Measurements from ENCODE around the gene SLC35A2.
A peak's percentile ranks its signal among the peaks of the same experiment; 100 is the strongest.

Gene SLC35A2

DNA sequence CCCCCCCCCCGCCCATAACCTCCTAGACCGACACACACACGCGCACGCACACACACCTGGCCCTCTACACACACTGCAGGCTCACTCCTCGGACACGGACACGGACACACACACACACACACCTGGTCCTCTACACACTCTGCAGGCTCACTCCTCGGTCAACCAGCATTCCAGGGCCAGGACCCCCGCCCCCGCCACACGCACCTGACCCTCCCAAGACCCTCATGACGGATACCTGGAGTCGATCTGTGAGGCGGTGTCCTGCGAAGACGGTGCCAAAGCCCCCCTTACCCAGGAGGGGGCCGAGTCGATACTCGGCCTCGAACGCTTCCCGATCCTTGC is 6.8 kb upstream of the SLC35A2 start:
- Mint-ChIP-seq H3K4me1 (ENCODE audit: low read depth) (peaks cover 35% of the 10 kb centered on the region), H3K4me3 (peak overlapping the region; percentile 98), H3K36me3 (ENCODE audit: low read depth) (peaks cover 61% of the 10 kb centered on the region), H3K9me3 (no peaks in the 10 kb centered on the region), H3K27ac (peak overlapping the region; percentile 95), H3K27me3 (ENCODE audit: low read depth) (no peaks in the 10 kb centered on the region)

DNA sequence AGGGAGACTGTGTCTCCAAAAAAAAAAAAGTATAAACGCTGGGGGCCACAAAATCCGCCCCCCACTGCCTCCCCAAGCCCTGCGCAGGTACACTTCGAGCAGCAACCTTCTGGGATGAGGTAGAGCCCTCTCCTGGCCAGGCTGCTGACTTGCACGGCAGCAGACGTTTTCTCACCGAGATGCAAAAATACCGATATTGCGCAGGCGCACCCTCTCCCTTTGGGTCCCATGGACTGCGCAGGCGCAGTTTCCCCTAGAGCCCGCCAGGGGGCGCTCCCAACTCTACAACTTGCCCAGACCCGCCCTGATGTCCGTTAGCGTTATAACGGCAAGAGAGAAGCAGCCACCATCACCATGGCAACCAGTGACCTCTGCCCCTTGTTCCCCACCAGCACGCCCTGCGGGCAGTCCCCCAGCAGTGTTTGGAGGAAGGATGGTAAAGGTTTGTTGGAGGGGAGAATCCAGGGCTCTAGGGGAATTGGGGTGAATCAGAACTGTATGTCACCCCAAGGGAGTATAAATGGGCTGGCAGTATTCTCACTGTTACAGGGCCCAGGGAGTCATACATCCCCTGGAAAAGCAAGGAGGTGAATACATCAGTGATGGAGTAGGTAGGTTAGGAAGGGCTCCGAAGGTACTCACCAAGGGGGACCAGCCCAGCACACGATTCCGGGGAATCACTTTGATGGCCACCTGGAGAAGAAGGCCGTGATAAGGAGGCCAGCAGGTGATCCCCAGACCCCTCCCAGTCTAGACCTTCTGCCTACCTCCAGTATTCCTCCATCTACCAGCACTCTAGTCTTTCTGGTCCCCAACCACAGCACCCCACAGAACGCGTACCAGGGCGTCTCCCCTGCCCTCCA is 5.9 kb upstream of the SLC35A2 start:
- H3K4me1 Mint-ChIP-seq (ENCODE audit: low read depth) = peaks cover 33% of the 10 kb centered on the region
- peak overlapping the region; percentile 98 for H3K4me3 Mint-ChIP-seq
- H3K27ac Mint-ChIP-seq = peak overlapping the region; percentile 96

GRCh38 chrX:48914593-48915493 is 3.4 kb upstream of the SLC35A2 start:
- Mint-ChIP-seq H3K36me3 (ENCODE audit: low read depth) (peaks cover 59% of the 10 kb centered on the region), H3K9me3 (no peaks in the 10 kb centered on the region), H3K27ac (peak overlapping the region; percentile 31), H3K27me3 (ENCODE audit: low read depth) (no peaks in the 10 kb centered on the region), H3K4me1 (ENCODE audit: low read depth) (peaks cover 37% of the 10 kb centered on the region), H3K4me3 (peak overlapping the region; percentile 98)

More for the DNA sequence above, 5.9 kb upstream of the SLC35A2 start:
- H3K9me3 Mint-ChIP-seq = no peaks in the 10 kb centered on the region
- H3K36me3 Mint-ChIP-seq (ENCODE audit: low read depth) = peaks cover 60% of the 10 kb centered on the region
- no peaks in the 10 kb centered on the region for H3K27me3 Mint-ChIP-seq (ENCODE audit: low read depth)

DNA sequence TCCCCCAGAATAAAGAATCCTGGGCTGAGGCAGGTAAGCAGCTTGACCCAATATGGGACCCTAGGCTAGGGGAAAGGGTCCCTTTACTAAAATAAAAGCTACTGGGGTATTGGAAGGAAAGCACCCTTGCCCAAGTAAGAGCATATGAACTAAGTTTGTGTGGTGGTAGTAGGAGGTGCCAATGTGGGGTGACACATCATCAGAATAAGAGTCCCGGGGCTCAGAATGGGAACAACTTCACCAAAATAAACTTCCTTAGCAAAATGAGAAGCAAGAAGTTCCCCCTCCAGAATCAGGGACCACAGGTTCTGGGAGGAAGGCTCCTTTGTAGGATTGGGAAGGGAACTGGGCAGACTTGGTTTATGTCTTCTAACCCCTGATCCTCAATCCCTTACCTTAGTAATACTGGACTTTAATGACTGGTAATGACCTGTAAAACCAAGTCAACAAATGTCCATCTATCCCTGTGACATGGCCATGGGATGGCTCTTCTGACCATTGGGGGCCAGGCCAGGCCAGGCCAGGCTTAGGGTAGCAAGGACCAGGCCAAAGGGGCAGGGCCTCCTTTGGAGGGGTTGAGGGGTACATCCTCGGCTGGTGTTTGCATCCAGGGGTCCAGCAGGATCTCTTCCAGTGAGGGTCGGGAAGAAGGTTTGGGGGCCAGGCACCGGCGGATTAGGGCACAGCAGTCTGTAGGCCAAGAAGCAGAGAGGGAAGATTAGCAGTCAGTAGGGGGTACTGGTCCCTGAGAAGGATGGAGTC is 2.3 kb upstream of the SLC35A2 start:
- H3K4me3 Mint-ChIP-seq = peak overlapping the region; percentile 98
- H3K36me3 Mint-ChIP-seq (ENCODE audit: low read depth) = peaks cover 56% of the 10 kb centered on the region
- H3K27me3 Mint-ChIP-seq (ENCODE audit: low read depth) = no peaks in the 10 kb centered on the region
- H3K27ac Mint-ChIP-seq = peak overlapping the region; percentile 45
- no peaks in the 10 kb centered on the region for H3K9me3 Mint-ChIP-seq
- peaks cover 32% of the 10 kb centered on the region for H3K4me1 Mint-ChIP-seq (ENCODE audit: low read depth)

GRCh38 chrX:48910926-48911411 is 477 bp downstream of the SLC35A2 start:
- peak overlapping the region; percentile 98 for H3K27ac Mint-ChIP-seq
- peaks cover 30% of the 10 kb centered on the region for H3K4me1 Mint-ChIP-seq (ENCODE audit: low read depth)
- peak overlapping the region; percentile 96 for H3K4me3 Mint-ChIP-seq
- peaks cover 37% of the 10 kb centered on the region for H3K36me3 Mint-ChIP-seq (ENCODE audit: low read depth)
- no peaks in the 10 kb centered on the region for H3K9me3 Mint-ChIP-seq
- no peaks in the 10 kb centered on the region for H3K27me3 Mint-ChIP-seq (ENCODE audit: low read depth)

GRCh38 chrX:48909703-48910294 is 1.6 kb downstream of the SLC35A2 start:
- H3K36me3 Mint-ChIP-seq (ENCODE audit: low read depth) = peaks cover 26% of the 10 kb centered on the region
- H3K4me1 Mint-ChIP-seq (ENCODE audit: low read depth) = peaks cover 26% of the 10 kb centered on the region
- H3K27ac Mint-ChIP-seq = no peak overlapping the region
- no peaks in the 10 kb centered on the region for H3K9me3 Mint-ChIP-seq
- no peaks in the 10 kb centered on the region for H3K27me3 Mint-ChIP-seq (ENCODE audit: low read depth)
- no peak overlapping the region for H3K4me3 Mint-ChIP-seq

GRCh38 chrX:48908600-48908999 is 2.8 kb downstream of the SLC35A2 start:
- Mint-ChIP-seq H3K9me3 (no peaks in the 10 kb centered on the region), H3K27me3 (ENCODE audit: low read depth) (no peaks in the 10 kb centered on the region), H3K27ac (no peak overlapping the region)

GRCh38 chrX:48905090-48905790 is 6.2 kb downstream of the SLC35A2 start:
- peaks cover 19% of the 10 kb centered on the region for H3K36me3 Mint-ChIP-seq (ENCODE audit: low read depth)

More at GRCh38 chrX:48908600-48908999, 2.8 kb downstream of the SLC35A2 start:
- Mint-ChIP-seq H3K4me1 (ENCODE audit: low read depth) (peaks cover 19% of the 10 kb centered on the region), H3K4me3 (no peak overlapping the region), H3K36me3 (ENCODE audit: low read depth) (peaks cover 20% of the 10 kb centered on the region)

DNA sequence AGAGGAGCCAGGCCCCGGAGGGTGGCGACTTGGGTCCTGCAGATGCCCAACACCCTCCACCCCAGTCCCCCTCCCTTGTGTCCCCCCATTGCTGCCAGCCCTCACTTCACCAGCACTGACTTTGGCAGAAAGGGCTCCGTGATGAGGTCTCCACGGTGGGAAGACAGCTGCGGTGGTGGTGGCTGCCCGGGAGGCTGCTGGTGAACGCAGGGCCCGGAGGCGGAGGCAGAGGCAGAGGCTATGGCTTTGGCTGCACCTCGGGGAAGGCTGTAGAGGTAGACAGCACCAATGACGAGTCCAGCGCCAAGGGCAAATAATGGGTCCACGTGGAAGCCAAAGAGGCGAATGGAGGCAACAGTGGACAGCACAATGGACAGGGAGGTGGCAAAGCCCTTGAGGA is 6.8 kb downstream of the SLC35A2 start:
- Mint-ChIP-seq H3K27ac (no peak overlapping the region), H3K4me3 (no peak overlapping the region), H3K9me3 (no peaks in the 10 kb centered on the region), H3K4me1 (ENCODE audit: low read depth) (no peaks in the 10 kb centered on the region), H3K36me3 (ENCODE audit: low read depth) (peaks cover 19% of the 10 kb centered on the region), H3K27me3 (ENCODE audit: low read depth) (no peaks in the 10 kb centered on the region)

More at GRCh38 chrX:48905090-48905790, 6.2 kb downstream of the SLC35A2 start:
- H3K9me3 Mint-ChIP-seq = no peaks in the 10 kb centered on the region
- no peak overlapping the region for H3K27ac Mint-ChIP-seq
- no peaks in the 10 kb centered on the region for H3K4me1 Mint-ChIP-seq (ENCODE audit: low read depth)
- no peak overlapping the region for H3K4me3 Mint-ChIP-seq
- no peaks in the 10 kb centered on the region for H3K27me3 Mint-ChIP-seq (ENCODE audit: low read depth)

DNA sequence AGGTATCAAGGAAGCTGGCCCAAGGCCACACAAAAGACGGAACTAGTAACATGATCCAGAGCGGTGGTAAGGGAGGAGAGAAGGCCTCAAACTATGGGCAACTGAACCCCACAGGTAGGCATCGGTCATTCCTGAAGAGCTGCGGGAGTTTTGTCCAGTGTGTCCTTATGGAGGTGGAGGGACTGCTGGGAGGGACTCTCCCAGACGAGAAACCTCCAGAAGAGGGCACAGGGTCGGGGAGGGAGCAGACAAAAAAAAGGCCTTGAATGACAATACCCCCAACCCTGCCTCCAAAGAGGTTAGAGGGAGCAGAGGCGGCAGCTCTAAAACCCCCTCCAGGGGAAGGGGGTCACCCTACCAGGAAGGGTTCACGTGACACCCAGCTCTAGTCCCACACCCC is 7.3 kb downstream of the SLC35A2 start:
- peaks cover 19% of the 10 kb centered on the region for H3K36me3 Mint-ChIP-seq (ENCODE audit: low read depth)
- no peaks in the 10 kb centered on the region for H3K9me3 Mint-ChIP-seq

GRCh38 chrX:48903290-48903689 is 8.2 kb downstream of the SLC35A2 start:
- Mint-ChIP-seq H3K4me1 (ENCODE audit: low read depth) (peaks cover 1% of the 10 kb centered on the region), H3K4me3 (no peak overlapping the region), H3K36me3 (ENCODE audit: low read depth) (peaks cover 19% of the 10 kb centered on the region), H3K27me3 (ENCODE audit: low read depth) (no peaks in the 10 kb centered on the region), H3K9me3 (no peaks in the 10 kb centered on the region), H3K27ac (no peak overlapping the region)

More for the DNA sequence above, 7.3 kb downstream of the SLC35A2 start:
- H3K4me1 Mint-ChIP-seq (ENCODE audit: low read depth) = no peaks in the 10 kb centered on the region
- no peak overlapping the region for H3K4me3 Mint-ChIP-seq
- no peak overlapping the region for H3K27ac Mint-ChIP-seq
- H3K27me3 Mint-ChIP-seq (ENCODE audit: low read depth) = no peaks in the 10 kb centered on the region

DNA sequence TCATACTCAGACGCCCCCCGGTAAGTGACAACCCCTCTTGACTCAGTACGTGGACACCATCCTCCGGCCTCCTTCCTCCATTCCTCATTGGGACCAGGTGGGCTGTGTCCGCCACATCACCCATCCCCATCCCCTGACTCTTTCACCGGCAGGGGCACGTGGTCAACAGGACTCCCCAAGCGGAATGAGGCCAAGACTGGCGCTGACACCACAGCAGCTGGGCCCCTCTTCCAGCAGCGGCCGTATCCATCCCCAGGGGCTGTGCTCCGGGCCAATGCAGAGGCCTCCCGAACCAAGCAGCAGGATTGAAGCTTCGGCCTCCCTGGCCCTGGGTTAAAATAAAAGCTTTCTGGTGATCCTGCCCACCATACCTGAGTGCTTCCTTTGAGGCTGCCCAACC is 8.7 kb downstream of the SLC35A2 start:
- H3K9me3 Mint-ChIP-seq = no peaks in the 10 kb centered on the region

DNA sequence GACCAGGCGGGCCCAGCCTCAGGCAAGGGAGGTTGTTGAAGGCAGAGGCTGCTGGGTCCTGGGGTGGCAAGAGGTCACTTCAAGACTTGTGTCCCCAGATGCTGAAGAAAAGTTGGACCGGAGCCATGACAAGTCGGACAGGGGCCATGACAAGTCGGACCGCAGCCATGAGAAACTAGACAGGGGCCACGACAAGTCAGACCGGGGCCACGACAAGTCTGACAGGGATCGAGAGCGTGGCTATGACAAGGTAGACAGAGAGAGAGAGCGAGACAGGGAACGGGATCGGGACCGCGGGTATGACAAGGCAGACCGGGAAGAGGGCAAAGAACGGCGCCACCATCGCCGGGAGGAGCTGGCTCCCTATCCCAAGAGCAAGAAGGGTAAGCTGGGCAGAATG is 9.3 kb downstream of the SLC35A2 start:
- H3K36me3 Mint-ChIP-seq (ENCODE audit: low read depth) = peaks cover 19% of the 10 kb centered on the region
- no peaks in the 10 kb centered on the region for H3K9me3 Mint-ChIP-seq
- no peak overlapping the region for H3K4me3 Mint-ChIP-seq
- H3K4me1 Mint-ChIP-seq (ENCODE audit: low read depth) = peaks cover 3% of the 10 kb centered on the region
- no peak overlapping the region for H3K27ac Mint-ChIP-seq
- no peaks in the 10 kb centered on the region for H3K27me3 Mint-ChIP-seq (ENCODE audit: low read depth)

More for the DNA sequence above, 8.7 kb downstream of the SLC35A2 start:
- H3K36me3 Mint-ChIP-seq (ENCODE audit: low read depth) = peaks cover 19% of the 10 kb centered on the region
- H3K27ac Mint-ChIP-seq = no peak overlapping the region
- peaks cover 2% of the 10 kb centered on the region for H3K4me1 Mint-ChIP-seq (ENCODE audit: low read depth)
- no peak overlapping the region for H3K4me3 Mint-ChIP-seq
- no peaks in the 10 kb centered on the region for H3K27me3 Mint-ChIP-seq (ENCODE audit: low read depth)
